Caco-2 (cell line): ENCODE results near the gene NRCAM. TPM values are rescaled to one million over a fixed set of nuclear protein-coding genes. Genes with fewer than 3 reads are reported as not detected.

Source experiments
- BruUV-seq: library from RNA; stranded (reverse); fragments of 400-500 nt; replicated peaks from 2 replicates; lab custom pipeline; 2021; lab: Mats Ljungman, UMichigan
- CTCF ChIA-PET: fragments of 300-600 bp; sonication (Branson Sonifier 250); formaldehyde crosslinking; loops from one replicate; lab custom pipeline; 2022; ENCODE audit warnings: antibody characterized with exemption; lab: Charles Lee
- POLR2A ChIA-PET: fragments of 300-600 bp; sonication (Branson Sonifier 250); formaldehyde crosslinking; loops from one replicate; lab custom pipeline; 2022; ENCODE audit warnings: antibody characterized with exemption; lab: Charles Lee
- DNase-seq, 2 experiments: peaks; one replicate each; pipeline versions ENCODE4 v3.0.0 to v3.0.0-alpha.2; 2020 to 2022
- H3K27me3 ChIP-seq: replicated peaks from 2 replicates; pipeline ENCODE4 v1.6.0; 2011; ENCODE audit warnings: low read length; ENCODE audit not compliant: control insufficient read depth, insufficient read depth
- H3K36me3 ChIP-seq: 2 replicates; pipeline ENCODE4 v1.5.1; 2011; ENCODE audit warnings: low read length; ENCODE audit not compliant: control insufficient read depth, insufficient read depth
- H3K4me1 ChIP-seq: fragments of 250-450 bp; sonication (Bioruptor Pico); 2 replicates; pipeline ENCODE4 v1.5.1; 2020; ENCODE audit warnings: mild to moderate bottlenecking
- H3K4me3 ChIP-seq: 2 replicates; pipeline ENCODE4 v1.5.1; 2011; ENCODE audit warnings: low read depth, mild to moderate bottlenecking, control low read depth, low read length
- H3K9me3 ChIP-seq: fragments of 250-450 bp; sonication (Bioruptor Pico); 2 replicates; pipeline ENCODE4 v1.5.1; 2020; ENCODE audit warnings: mild to moderate bottlenecking, moderate library complexity
- H3K27ac Mint-ChIP-seq: one replicate; pipeline ENCODE4 v1.8.0; 2022; ENCODE audit warnings: mixed read lengths; ENCODE audit not compliant: unreplicated experiment
- H3K27me3 Mint-ChIP-seq: one replicate; pipeline ENCODE4 v1.8.0; 2022; ENCODE audit warnings: mixed read lengths; ENCODE audit not compliant: insufficient read depth, unreplicated experiment
- H3K36me3 Mint-ChIP-seq: one replicate; pipeline ENCODE4 v1.8.0; 2022; ENCODE audit warnings: mild to moderate bottlenecking, mixed read lengths; ENCODE audit not compliant: insufficient read depth, unreplicated experiment
- H3K4me1 Mint-ChIP-seq: one replicate; pipeline ENCODE4 v1.8.0; 2022; ENCODE audit warnings: low read depth, mixed read lengths; ENCODE audit not compliant: unreplicated experiment
- H3K4me3 Mint-ChIP-seq: one replicate; pipeline ENCODE4 v1.8.0; 2022; ENCODE audit warnings: mild to moderate bottlenecking, moderate library complexity, mixed read lengths; ENCODE audit not compliant: unreplicated experiment
- H3K9me3 Mint-ChIP-seq: one replicate; pipeline ENCODE4 v1.8.0; 2022; ENCODE audit warnings: mixed read lengths; ENCODE audit not compliant: unreplicated experiment
- CTCF ChIP-seq, 2 experiments: fragments of 200-600 bp in 1 of 2; IDR thresholded peaks; 1 replicate in 1 of 2; 2 replicates in 1 of 2; pipeline versions ENCODE4 v1.5.1 to v1.8.0; 2011 to 2022; ENCODE audit warnings: antibody characterized with exemption in 1 of 2, control low read depth in 1 of 2, inconsistent platforms in 1 of 2, low read depth in 1 of 2, low read length in 1 of 2, mild to moderate bottlenecking in 1 of 2, moderate library complexity in 1 of 2; ENCODE audit not compliant: insufficient read depth in 1 of 2, severe bottlenecking in 1 of 2, unreplicated experiment in 1 of 2
- intact Hi-C: fragments of 100-400 bp; cut with micrococcal nuclease; formaldehyde crosslinking; loops from one replicate; pipeline ENCODE4 v1.10.0; 2022; ENCODE audit not compliant: unreplicated experiment
- total RNA-seq: library from RNA; stranded (reverse); gene quantifications from 2 replicates; pipeline ENCODE4 v1.2.3, GENCODE V29; 2022

NRCAM gene
- total RNA-seq, 1 experiment from 2014 or later: 96.2 TPM

GRCh38 chr7:108193594-108194498 is 262.4 kb downstream of the NRCAM start:
- intact Hi-C loops: no loop called here
- Histone ChIP-seq H3K36me3 (peaks cover 1% of the 10 kb centered on the region; the same call in 1 of the 2 replicates), H3K9me3 (no peaks in the 10 kb centered on the region), H3K4me3 (no peak overlapping the region), H3K27me3 (no peaks in the 10 kb centered on the region), H3K4me1 (no peaks in the 10 kb centered on the region)
- Mint-ChIP-seq H3K4me3 (no peak overlapping the region), H3K4me1 (peaks cover under 1% of the 10 kb centered on the region), H3K27ac (no peak overlapping the region), H3K9me3 (no peaks in the 10 kb centered on the region), H3K36me3 (peaks cover 15% of the 10 kb centered on the region), H3K27me3 (no peaks in the 10 kb centered on the region)
- no peak for TF ChIP-seq CTCF (IDR thresholded peaks at IDR 0.05; ENCODE audit: insufficient read depth in 1 of 2, low read depth in 1 of 2, low read length in 1 of 2, severe bottlenecking in 1 of 2, unreplicated experiment in 1 of 2)
- ChIA-PET POLR2A (no interaction called here), CTCF (no interaction called here)
- no peak for DNase-seq
- no TSS peak for BruUV-seq

- no peak overlapping the region for H3K27ac Mint-ChIP-seq
- no peak for DNase-seq
- H3K36me3 Mint-ChIP-seq: peaks cover 13% of the 10 kb centered on the region
- no peak overlapping the region for H3K4me3 Mint-ChIP-seq
- peaks cover 1% of the 10 kb centered on the region; the same call in 1 of the 2 replicates for H3K36me3 ChIP-seq
- intact Hi-C loops: no loop called here
- POLR2A ChIA-PET: no interaction called here
- no peaks in the 10 kb centered on the region for H3K9me3 ChIP-seq
- no peaks in the 10 kb centered on the region for H3K9me3 Mint-ChIP-seq
- H3K27me3 Mint-ChIP-seq: no peaks in the 10 kb centered on the region
- H3K4me3 ChIP-seq: no peak overlapping the region
- H3K4me1 Mint-ChIP-seq: peaks cover 4% of the 10 kb centered on the region
- no TSS peak for BruUV-seq
- no peak for TF ChIP-seq CTCF (IDR thresholded peaks at IDR 0.05; ENCODE audit: insufficient read depth in 1 of 2, low read depth in 1 of 2, low read length in 1 of 2, severe bottlenecking in 1 of 2, unreplicated experiment in 1 of 2)
- no peaks in the 10 kb centered on the region for H3K4me1 ChIP-seq
- CTCF ChIA-PET: no interaction called here
- H3K27me3 ChIP-seq: no peaks in the 10 kb centered on the region
Measured at GRCh38 chr7:108190891-108191290, 265.3 kb downstream of the NRCAM start.

GRCh38 chr7:108189733-108190388 is 266.4 kb downstream of the NRCAM start:
- no peak for DNase-seq
- Histone ChIP-seq H3K27me3 (no peaks in the 10 kb centered on the region), H3K4me3 (no peak overlapping the region), H3K9me3 (no peaks in the 10 kb centered on the region), H3K36me3 (peaks cover 1% of the 10 kb centered on the region; the same call in 1 of the 2 replicates), H3K4me1 (no peaks in the 10 kb centered on the region)
- no peaks in the 10 kb centered on the region for H3K27me3 Mint-ChIP-seq
- CTCF ChIA-PET: no interaction called here
- no TSS peak for BruUV-seq
- POLR2A ChIA-PET: no interaction called here
- no peak overlapping the region for H3K27ac Mint-ChIP-seq
- no peak overlapping the region for H3K4me3 Mint-ChIP-seq
- peaks cover 12% of the 10 kb centered on the region for H3K36me3 Mint-ChIP-seq
- intact Hi-C loops: no loop called here
- peaks cover 4% of the 10 kb centered on the region for H3K4me1 Mint-ChIP-seq
- no peak for TF ChIP-seq CTCF (IDR thresholded peaks at IDR 0.05; ENCODE audit: insufficient read depth in 1 of 2, low read depth in 1 of 2, low read length in 1 of 2, severe bottlenecking in 1 of 2, unreplicated experiment in 1 of 2)
- H3K9me3 Mint-ChIP-seq: no peaks in the 10 kb centered on the region
